K562 (cell line): Measurements from ENCODE around the gene BICDL1. TPM values are rescaled to one million over a fixed set of nuclear protein-coding genes. Genes with fewer than 3 reads are reported as not detected.

ENCODE experiments used
- ATAC-seq: fragments of 200-7000 bp; cut with Tn5 transposase; 3 replicates; pipeline ENCODE4 v1.9.1; 2020; ENCODE audit warnings: moderate library complexity
- BruUV-seq: library from RNA; stranded (reverse); fragments of 400-500 nt; replicated peaks from 2 replicates; lab custom pipeline; 2021; lab: Mats Ljungman, UMichigan
- CTCF ChIA-PET: fragments of 300-600 bp; formaldehyde crosslinking; extraction: SDS; loops from one replicate; lab custom pipeline; 2021; ENCODE audit warnings: low intra/inter-chr PET ratio; lab: Yijun Ruan, JAX
- POLR2A ChIA-PET: fragments of 300-600, 350-650 bp; sonication (Branson Sonifier 250); formaldehyde crosslinking; extraction: SDS; loops from one replicate; lab custom pipeline; 2021; ENCODE audit warnings: antibody characterized with exemption, inconsistent platforms; lab: Yijun Ruan, JAX
- DNase-seq, 4 experiments: peaks; one replicate each; pipeline versions ENCODE4 v3.0.0 to v3.0.0-alpha.2; 2011 to 2018; ENCODE audit warnings: low spot score in 3 of 4, mixed read lengths in 3 of 4; ENCODE audit errors: extremely low read depth in 1 of 4
- FAIRE-seq: peaks from 2 replicates; lab custom pipeline; 2011; peaks lifted over from hg19 to GRCh38; lab: Jason Lieb, UNC
- H2AFZ ChIP-seq: 2 replicates; pipeline ENCODE4 v1.6.0; 2011; ENCODE audit warnings: low read depth, low read length, control low read depth, inconsistent platforms
- H3K27ac ChIP-seq: fragments of 200-600 bp; 3 replicates; pipeline ENCODE4 v1.8.0; 2011; ENCODE audit warnings: low read depth, mild to moderate bottlenecking, control low read depth, inconsistent platforms, low read length, moderate library complexity, mixed read lengths; ENCODE audit errors: extremely low read depth
- H3K27me3 ChIP-seq, 2 experiments: fragments of 300-600 bp in 1 of 2; 2 replicates in 1 of 2; 3 replicates in 1 of 2; pipeline versions ENCODE4 v1.6.0 to v1.8.0; 2011; ENCODE audit warnings: inconsistent platforms in 2 of 2, low read length in 2 of 2, mild to moderate bottlenecking in 1 of 2, mixed read lengths in 1 of 2, moderate library complexity in 1 of 2; ENCODE audit not compliant: control insufficient read depth in 2 of 2, insufficient read depth in 2 of 2
- H3K36me3 ChIP-seq: fragments of 300-600 bp; 3 replicates; pipeline ENCODE4 v1.8.0; 2011; ENCODE audit warnings: mild to moderate bottlenecking, low read length, inconsistent platforms; ENCODE audit not compliant: control insufficient read depth, insufficient read depth
- H3K4me1 ChIP-seq, 2 experiments: fragments of 200-600 bp in 1 of 2; replicated peaks in 1 of 2; 2 replicates in 1 of 2; 3 replicates in 1 of 2; pipeline versions ENCODE4 v1.5.1 to v1.8.0; 2011; ENCODE audit warnings: inconsistent platforms in 2 of 2, low read length in 2 of 2, mild to moderate bottlenecking in 1 of 2, mixed read lengths in 1 of 2, moderate library complexity in 1 of 2; ENCODE audit not compliant: control insufficient read depth in 2 of 2, insufficient read depth in 2 of 2
- H3K4me2 ChIP-seq: 2 replicates; pipeline ENCODE4 v1.6.1; 2011; ENCODE audit warnings: low read length, control low read depth, inconsistent platforms, mixed read lengths; ENCODE audit not compliant: insufficient read depth
- H3K4me3 ChIP-seq: fragments of 200-600 bp; sonication (generic), shearing (Covaris generic); 2 replicates; pipeline ENCODE4 v1.5.1; 2016; ENCODE audit warnings: control low read depth, inconsistent platforms
- H3K79me2 ChIP-seq: fragments of 200-600 bp; 3 replicates; pipeline ENCODE4 v1.8.0; 2011; ENCODE audit warnings: low read length, inconsistent platforms; ENCODE audit not compliant: control insufficient read depth, insufficient read depth
- H3K9ac ChIP-seq, 2 experiments: 2 replicates each; pipeline versions ENCODE4 v1.6.0 to v1.6.1; 2011; ENCODE audit warnings: low read depth in 2 of 2, low read length in 2 of 2, control low read depth in 1 of 2, inconsistent platforms in 1 of 2, mild to moderate bottlenecking in 1 of 2, mixed read lengths in 1 of 2; ENCODE audit not compliant: insufficient read depth in 1 of 2
- H3K9me1 ChIP-seq: one replicate; pipeline ENCODE4 v1.6.0; 2011; ENCODE audit warnings: inconsistent platforms, mild to moderate bottlenecking, low read length, moderate library complexity; ENCODE audit not compliant: control insufficient read depth, insufficient read depth
- H3K9me3 ChIP-seq: replicated peaks from 2 replicates; pipeline ENCODE4 v1.5.1; 2011; ENCODE audit warnings: low read depth, low read length, inconsistent platforms; ENCODE audit not compliant: control insufficient read depth, insufficient read depth
- H4K20me1 ChIP-seq: replicated peaks from 2 replicates; pipeline ENCODE4 v1.6.1; 2011; ENCODE audit warnings: low read length, inconsistent platforms, mixed read lengths; ENCODE audit not compliant: control insufficient read depth, insufficient read depth
- ATF7 ChIP-seq: fragments of 450-650 bp; IDR thresholded peaks from 2 replicates; pipeline ENCODE4 v1.7.1; 2014; ENCODE audit warnings: mild to moderate bottlenecking, moderate library complexity
- CTCF ChIP-seq, 3 experiments: IDR thresholded peaks in 2 of 3; conservative IDR thresholded peaks in 1 of 3; 2 replicates each; pipeline ENCODE4 v1.5.1; 2011 to 2012; ENCODE audit warnings: low read length in 3 of 3, mild to moderate bottlenecking in 3 of 3, control low read depth in 2 of 3, improper control_type of control experiment in 1 of 3, inconsistent platforms in 1 of 3, low read depth in 1 of 3, mixed read lengths in 1 of 3, moderate library complexity in 1 of 3; ENCODE audit not compliant: insufficient read depth in 2 of 3
- EGR1 ChIP-seq: fragments of 450-650 bp; conservative IDR thresholded peaks from 2 replicates; pipeline ENCODE4 v1.6.1; 2017; ENCODE audit warnings: mild to moderate bottlenecking
- ELF2 ChIP-seq: fragments of 250-450 bp; sonication (Bioruptor Pico); IDR thresholded peaks from 2 replicates; pipeline ENCODE4 v1.5.0; 2021; ENCODE audit warnings: mild to moderate bottlenecking
- KAT8 ChIP-seq: fragments of 450-650 bp; IDR thresholded peaks from 2 replicates; pipeline ENCODE4 v1.6.1; 2016; ENCODE audit warnings: low read depth, mild to moderate bottlenecking
- TEAD1 ChIP-seq, 2 experiments: fragments of 450-650 bp in 1 of 2; sonication (generic) in 1 of 2; formaldehyde crosslinking; IDR thresholded peaks; 2 replicates each; pipeline versions ENCODE4 v1.4.0 to v1.8.0; 2020 to 2022; ENCODE audit warnings: mild to moderate bottlenecking in 2 of 2, missing genetic modification reagents in 1 of 2
- WGBS: fragments of 100-300 bp; shearing (Covaris generic); methylation state at CpG from one replicate; pipeline ENCODE4 v1.1.6; 2016; ENCODE audit warnings: low coverage, mixed read lengths; ENCODE audit not compliant: insufficient coverage; ENCODE audit errors: missing lambda C conversion rate; 5-methylcytosine and 5-hydroxymethylcytosine counted together
- in situ Hi-C: fragments of 300-500 bp; cut with MboI; formaldehyde crosslinking; loops from 4 replicates; pipeline ENCODE4 v1.15.0; 2018; ENCODE audit warnings: inconsistent platforms, mixed read lengths
- intact Hi-C: fragments of 100-400 bp; cut with micrococcal nuclease; formaldehyde crosslinking; loops from 2 replicates; pipeline ENCODE4 v1.14.2; 2022
- polyA plus RNA-seq, 8 experiments: library from polyadenylated mRNA; depleted of rRNA in 4 of 8; stranded (reverse) in 5 of 8; unstranded in 3 of 8; fragments of >200 nt; fragmentation: Nextera tagmentation in 2 of 8; fragmentation: Illumina TruSeq in 1 of 8; extraction: Ambion mirVana in 2 of 8; extraction: Trizol in 1 of 8; gene quantifications; 2 replicates each; pipeline versions ENCODE4 v1.2.1 to v1.2.3, GENCODE V29; 2011 to 2014; ENCODE audit warnings: inconsistent platforms in 1 of 8, missing spikeins in 1 of 8
- total RNA-seq, 7 experiments: library from RNA; depleted of rRNA in 6 of 7; stranded (reverse); fragments of >200 nt in 6 of 7; fragmentation: Illumina TruSeq in 2 of 7; extraction: Trizol in 2 of 7; gene quantifications; 2 replicates each; pipeline versions ENCODE4 v1.2.1 to v1.2.3, GENCODE V29; 2011 to 2021; ENCODE audit warnings: low replicate concordance in 1 of 7

Gene BICDL1
- total and polyA plus RNA-seq, 9 of the 15 experiments (the other 6 are each of a cell fraction or from before 2014, with no cell fraction given), result 0.06 to 2.0 (median 0.58) TPM

- TF ChIP-seq CTCF (IDR thresholded peaks at IDR 0.05 in 2 of 3, conservative IDR thresholded peaks at IDR 0.05 in 1 of 3; ENCODE audit: insufficient read depth in 2 of 3, low read depth in 1 of 3, low read length in 3 of 3), result no peak
- TF ChIP-seq ATF7, result no peak
- TF ChIP-seq ELF2, result no peak
Measured at GRCh38 chr12:120095736-120096135, 106.7 kb downstream of the BICDL1 start (continued).

GRCh38 chr12:120096671-120097202, 107.7 kb downstream of the BICDL1 start:
- ChIA-PET CTCF (no interaction called here), POLR2A (interaction anchor here (1.7 kb wide), 1 partner anchor 12 kb away, joined by 7 read pairs; no protein-coding TSS in a partner anchor)
- ATAC-seq (no peak), FAIRE-seq (no peak), DNase-seq (no peak)
- no peak overlapping the region for H2AFZ ChIP-seq
- no peaks in the 10 kb centered on the region for H3K27me3 ChIP-seq
- 95% methylated on average over 25 of the region's 34 CpGs for WGBS
- H3K9me1 ChIP-seq, result no peaks in the 10 kb centered on the region
- peaks cover 0 to 49% of the 10 kb centered on the region in 2 experiments; a peak in 2 of 5 replicates for H3K4me1 ChIP-seq
- H3K27ac ChIP-seq, result no peak overlapping the region
- BruUV-seq, result no TSS peak
- intact Hi-C loops, result no loop called here
- no peak for TF ChIP-seq TEAD1 (CRISPR knock-in tag; IDR thresholded peaks at IDR 0.05)
- TF ChIP-seq EGR1, result no peak
- no peak for TF ChIP-seq KAT8
- no peak overlapping the region for H3K4me3 ChIP-seq
- in situ Hi-C loops, result no loop called here
- H4K20me1 ChIP-seq, result peaks cover 5% of the 10 kb centered on the region
- H3K9me3 ChIP-seq, result no peaks in the 10 kb centered on the region
- H3K9ac ChIP-seq, result peak overlapping the region in 1 of 2 experiments; percentile 61; a peak in 1 of 4 replicates
- H3K36me3 ChIP-seq, result peaks cover 76% of the 10 kb centered on the region; the same call in 2 of the 3 replicates
- no peak overlapping the region for H3K4me2 ChIP-seq
- peaks cover 5% of the 10 kb centered on the region; the same call in 1 of the 3 replicates for H3K79me2 ChIP-seq
